Daoy (cell line): ENCODE measurements around the gene MFN2. TPM values are rescaled to one million over a fixed set of nuclear protein-coding genes. Genes with fewer than 3 reads are reported as not detected.
"Not testable (repeated sequence)": the region's sequence is repeated elsewhere in the genome, so short reads cannot be mapped to it uniquely, and the experiment has no call there.

Source experiments
- DNase-seq: peaks from one replicate; pipeline ENCODE4 v3.0.0-alpha.2; 2015; ENCODE audit warnings: low read depth
- total RNA-seq: library from RNA; depleted of rRNA; stranded (reverse); fragments of >200 nt; shearing (Covaris generic); gene quantifications from 2 replicates; pipeline ENCODE4 v1.2.3, GENCODE V29; 2014; rRNA removed

MFN2 gene
- total RNA-seq: 79.4 and 86.0 TPM in 2 replicates

DNA sequence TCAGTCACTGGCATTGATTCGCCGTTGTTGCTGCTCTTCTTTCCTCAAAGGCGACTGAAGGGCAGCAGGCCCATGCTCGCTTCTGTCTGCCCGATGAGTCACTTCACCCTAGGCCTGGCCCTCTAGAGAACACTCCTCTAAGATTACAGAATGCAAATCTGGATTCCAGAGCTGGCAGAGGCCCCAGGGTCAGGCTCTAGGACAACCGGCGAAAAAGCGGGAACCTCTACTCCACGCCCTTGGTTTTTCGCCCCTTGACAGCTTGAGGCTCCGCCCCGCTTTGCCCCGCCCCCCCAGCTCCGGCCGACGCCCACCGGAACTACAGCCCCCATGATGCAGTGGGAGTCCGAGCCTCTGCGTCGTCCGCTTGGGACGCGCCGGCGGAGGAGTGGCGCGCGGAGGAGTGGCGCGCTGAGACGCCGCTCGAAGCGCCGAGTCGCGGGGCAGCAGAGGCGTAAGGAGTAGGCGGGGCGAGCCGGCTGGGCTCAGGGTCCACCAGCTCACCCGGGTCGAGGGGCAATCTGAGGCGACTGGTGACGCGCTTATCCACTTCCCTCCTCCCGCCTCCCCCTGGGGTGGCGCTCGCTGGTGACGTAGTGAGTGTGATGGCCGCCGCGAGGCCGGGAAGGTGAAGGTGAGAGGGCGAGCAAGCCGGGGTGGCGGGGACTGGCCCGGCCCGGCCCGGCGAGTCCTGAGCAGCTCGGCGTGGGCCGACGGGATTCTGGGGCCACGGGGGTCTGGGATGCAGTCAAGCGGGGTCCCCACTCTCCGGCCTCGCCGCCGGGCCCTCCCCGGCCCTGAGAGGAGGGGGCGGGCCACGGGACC, at the start of gene MFN2:
TSS of gene MFN2 (plus strand) at position 594 of the 825 bp plus-strand sequence. CDS start 8,725 bp downstream, outside the sequence.
- DNase-seq: peak; percentile 99

DNA sequence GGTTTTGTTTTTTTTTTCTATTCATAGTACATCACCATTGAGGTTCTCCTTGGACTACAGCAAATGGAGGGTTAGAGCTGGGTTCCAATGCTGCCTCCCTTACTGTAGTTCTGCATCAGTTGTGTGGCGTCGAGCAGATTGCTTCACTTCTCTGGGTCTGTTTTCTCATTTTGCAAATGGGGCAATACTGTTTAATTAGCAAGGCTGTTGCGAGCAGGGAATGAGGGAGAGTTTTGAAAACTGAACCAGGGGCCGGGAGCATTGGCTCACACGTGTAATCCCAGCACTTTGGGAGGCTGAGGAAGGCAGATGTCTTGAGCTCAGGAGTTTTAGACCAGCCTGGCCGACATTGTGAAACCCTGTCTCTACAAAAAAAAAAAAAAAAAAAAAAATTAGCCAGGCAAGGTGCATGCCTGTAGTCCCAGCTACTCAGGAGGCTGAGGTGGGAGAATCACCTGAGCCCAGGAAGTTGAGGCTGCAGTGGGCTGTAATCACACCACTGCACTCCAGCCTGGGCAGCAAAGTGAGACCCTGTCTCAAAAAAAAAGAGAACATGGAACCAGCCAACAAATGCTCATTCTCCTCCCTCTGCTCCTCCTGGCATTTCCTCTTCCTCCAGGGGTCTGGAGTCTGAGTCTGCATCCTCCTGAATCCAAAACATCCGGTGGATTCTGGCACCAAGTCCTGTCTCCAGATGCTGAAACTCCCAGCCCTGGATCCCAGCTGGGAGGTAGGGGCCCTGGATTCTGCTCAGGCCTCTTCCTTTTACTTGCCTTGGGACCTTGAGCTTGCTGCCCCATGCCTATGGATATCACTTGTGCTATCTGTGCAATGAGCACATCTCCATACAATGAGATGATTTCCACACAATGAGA, 49.4 kb upstream of the MFN2 start:
- peak; percentile 71 for DNase-seq

DNA sequence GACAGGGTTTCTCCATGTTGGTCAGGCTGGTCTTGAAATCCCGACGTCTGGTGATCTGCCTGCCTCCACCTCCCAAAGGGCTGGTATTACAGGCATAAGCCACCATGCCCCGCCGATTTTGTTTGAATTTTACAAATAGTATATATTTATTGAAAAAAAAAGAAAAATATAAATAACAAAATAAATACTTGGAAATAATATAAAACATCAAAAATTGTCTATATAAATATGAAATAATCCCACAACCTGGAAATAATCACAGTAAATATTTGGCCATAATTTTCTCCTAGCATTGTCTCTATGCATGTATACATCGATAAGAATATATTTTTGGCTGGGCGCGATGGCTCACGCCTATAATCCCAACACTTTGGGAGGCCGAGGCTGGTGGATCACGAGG, 48.4 kb upstream of the MFN2 start:
- no peak for DNase-seq

DNA sequence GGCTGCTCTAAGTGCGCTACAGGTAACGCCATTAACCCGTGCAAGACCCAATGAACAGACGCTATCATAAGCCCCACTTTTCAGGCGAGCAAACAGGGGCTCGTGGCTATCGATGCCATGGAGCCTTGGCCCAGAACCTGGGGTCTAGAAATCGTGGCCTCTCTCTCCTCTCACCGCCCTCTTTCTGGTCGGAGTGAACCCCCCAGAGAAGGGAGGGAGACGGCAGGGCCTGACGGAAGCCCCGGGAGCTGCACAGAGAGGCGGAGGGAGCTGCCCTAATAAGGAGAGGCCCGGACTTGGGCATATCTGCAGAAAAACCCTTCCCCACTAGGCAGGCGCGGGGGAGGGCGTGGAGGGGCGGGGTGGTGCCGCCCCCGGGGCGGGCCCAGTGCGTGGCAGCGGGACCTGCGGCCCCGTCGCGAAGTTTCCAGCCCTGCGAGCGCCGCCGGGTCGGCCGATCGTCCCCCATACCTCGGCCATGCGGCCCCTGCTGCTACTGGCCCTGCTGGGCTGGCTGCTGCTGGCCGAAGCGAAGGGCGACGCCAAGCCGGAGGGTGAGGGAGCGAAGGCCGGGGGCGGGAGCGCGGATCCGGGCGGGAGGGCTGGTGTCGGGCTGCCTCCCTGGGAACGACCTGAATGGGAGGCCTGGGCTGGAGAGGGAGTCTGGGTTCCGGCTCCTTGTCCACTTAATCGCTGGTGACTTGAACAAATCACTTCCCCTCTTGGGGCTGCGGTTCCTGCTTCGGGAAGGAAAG, 45.8 kb upstream of the MFN2 start, which contains the start of gene PLOD1:
TSS of gene PLOD1 (plus strand) at position 416 of the 755 bp plus-strand sequence. CDS start at position 479, 63 bp downstream.
- peak; percentile 90 for DNase-seq

DNA sequence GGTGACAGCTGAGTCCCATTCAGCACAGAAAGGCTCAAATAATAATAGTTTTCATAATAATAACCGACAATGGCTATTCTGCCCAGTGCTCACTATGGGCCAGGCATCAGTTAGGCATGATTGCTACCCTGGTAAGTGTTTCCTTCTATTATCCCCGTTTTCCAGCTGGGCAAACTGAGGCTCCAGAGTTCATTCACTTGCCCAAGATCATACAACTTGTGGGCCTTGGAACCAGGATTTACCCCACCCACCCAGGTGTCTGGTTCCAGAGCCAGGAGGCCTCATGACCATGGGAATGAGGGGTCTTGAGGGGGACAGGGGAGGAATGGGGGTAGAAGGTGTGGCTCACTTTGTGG, 45.2 kb upstream of the MFN2 start:
- DNase-seq: no peak

DNA sequence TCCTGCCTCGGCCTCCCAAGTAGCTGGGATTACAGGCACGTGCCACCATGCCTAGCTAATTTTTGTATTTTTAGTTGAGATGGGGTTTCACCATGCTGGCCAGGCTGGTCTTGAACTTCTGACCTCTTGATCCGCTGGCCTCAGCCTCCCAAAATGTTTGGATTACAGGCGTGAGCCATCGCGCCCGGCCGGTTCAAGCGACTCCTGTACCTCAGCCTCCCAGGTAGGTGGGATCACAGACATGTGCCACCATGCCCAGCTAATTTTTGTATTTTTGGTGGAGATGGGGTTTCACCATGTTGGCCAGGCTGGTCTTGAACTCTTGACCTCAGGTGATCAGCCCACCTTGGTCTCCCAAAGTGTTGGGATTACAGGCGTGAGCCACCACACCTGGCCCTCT, 44.5 kb upstream of the MFN2 start:
- not testable (repeated sequence) for DNase-seq

DNA sequence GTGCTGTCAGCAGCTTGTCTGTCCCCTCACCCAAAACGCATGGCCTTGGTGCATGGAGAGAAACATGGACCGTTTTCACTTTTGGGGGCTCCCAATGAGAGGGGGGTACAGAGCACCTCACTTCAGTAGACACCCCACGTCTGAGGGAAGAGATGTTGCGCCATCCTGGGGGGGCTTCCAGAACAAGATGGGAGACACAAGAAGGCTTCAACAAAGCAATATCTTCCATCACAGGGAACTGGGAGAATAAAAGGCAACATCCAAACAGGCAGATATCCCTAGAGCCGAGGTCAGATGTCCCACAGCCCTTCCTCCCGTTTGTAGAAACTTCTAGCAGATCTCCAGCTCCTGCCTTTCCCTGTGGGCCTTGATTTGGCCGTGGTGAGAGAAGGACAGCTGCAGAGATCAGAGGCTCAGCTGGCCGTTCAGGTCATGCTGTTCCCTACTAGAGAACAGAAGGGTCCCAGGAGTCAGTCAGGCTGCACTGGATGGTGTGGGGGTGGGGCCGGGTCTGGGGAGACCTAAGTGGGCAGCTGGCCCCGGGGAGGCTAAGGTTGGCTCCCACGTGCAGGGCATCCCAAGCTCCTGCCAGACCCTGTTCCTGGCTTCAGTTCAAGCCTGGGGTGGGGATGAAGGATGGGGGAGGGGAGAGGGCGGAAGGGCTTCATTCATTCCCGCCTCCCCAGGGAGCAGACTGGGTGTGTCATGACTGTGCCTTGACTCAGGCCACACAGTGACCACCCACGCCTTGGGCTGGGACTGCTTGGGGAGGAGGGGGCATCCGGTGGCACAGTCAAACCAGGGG, 41.3 kb upstream of the MFN2 start:
- peak; percentile 79 for DNase-seq

DNA sequence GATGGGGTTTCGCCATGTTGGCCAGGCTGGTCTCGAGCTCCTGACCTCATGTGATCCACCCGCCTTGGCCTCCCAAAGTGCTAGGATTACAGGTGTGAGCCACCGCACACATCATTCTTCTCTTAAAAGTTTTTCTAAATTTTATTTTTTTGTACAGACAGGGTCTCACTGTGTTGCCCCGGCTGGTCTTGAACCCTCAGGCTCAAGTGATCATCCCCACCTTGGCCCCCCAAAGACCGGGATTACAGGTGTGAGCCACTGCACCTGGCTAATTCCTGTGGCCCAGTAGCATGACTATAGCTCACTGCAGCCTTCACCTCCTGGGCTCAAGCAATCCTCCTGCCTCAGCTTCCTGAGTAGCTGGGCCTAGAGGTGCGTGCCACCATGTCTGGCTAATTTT, 40.5 kb upstream of the MFN2 start:
- not testable (repeated sequence) for DNase-seq

DNA sequence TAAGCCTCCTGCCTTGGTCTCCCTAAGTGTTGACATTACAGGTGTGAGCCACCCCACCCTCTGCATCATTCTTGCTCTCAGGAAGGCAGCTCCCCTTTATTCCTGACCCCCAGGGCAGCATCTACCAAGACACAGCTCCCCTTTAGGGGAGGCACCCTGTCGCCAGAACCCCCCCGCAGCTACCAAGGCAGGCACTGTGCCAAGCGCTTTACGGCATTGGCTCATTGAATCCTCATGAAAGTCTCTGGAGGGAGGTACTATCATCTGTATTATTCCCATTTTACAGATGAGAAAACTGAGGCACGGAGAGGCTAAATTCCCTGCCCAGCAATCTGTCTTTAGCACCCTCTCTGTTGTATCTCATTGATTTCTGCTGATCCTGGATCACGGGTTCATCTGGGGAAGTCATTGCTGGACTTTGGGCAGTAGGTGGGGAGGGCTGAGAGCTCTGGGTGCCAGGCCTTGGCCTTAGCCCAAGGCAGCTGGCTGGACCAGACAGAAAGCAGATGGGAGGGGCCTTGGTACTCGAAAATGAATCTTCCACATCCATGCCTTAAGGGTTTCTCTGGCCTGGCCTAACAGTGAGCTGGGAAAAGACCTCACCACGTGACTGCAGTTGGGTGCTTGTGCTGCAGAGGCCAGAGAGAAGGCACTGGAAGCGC, 39.9 kb upstream of the MFN2 start:
- DNase-seq: peak; percentile 19

DNA sequence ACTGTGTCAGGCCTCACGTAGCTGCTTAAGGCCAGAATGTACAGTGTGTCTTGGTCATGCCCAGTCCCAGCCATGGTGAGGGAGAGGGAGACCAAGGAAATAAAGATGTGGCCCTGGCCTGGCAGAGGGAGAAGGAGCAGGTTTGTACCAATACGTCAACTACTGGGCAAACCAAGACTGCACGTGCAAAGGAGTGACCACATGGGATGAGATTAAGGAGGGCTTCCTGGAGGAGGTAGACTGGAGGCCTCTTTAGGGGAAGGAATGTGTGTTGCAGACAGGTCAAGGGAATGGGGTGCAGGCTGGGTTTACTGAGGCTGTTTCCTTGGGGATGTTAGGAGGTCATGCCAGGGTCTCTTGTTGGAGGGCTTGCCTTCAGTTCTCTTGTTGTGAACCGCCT, 38.0 kb upstream of the MFN2 start:
- DNase-seq: no peak

DNA sequence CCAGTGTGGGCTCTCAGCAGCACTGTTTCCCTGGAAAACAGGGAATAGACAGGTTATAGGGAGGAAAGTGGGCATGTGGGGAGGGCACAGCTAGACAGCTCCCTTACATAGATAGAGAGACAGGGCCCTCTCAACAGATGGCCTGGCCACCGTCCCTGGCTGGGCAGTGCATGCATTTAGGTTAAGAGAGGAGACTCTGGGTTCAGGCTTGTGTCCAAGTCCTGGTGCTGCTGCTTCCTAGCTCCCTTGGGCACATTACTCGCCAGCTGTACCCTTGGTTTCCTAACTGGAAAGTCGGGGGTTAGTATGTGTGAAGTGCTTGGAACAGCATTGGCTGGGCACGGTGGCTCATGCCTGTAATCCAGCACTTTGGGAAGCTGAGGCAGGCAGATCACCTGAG, 36.6 kb upstream of the MFN2 start:
- DNase-seq: no peak

DNA sequence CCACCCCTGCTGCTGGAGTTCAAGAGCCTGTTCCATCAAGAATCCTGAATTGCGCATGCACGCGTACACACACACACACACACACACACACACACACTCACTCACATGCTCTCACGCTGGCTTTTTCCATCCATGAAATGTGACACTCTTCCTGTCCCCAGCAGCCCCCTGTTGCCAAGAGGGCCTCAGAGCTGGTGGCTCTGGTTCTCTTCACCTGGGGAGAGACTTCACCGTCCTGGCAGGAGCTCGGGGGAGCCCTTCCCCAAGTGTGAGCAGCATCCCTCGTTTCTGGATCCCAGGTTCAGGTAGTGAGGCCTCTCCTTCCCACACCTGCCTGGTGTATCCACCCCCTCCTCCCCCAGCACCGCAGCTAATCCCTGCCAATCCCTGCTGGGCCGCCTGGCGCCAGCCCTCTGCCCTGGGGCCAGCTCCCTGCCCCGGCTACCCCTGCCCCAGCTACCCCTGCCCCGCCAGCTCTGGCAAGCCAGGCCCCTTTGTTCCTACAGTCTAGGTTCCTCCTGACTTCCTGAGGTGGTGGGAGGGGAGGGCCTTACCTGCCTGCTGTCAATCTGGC, 35.8 kb upstream of the MFN2 start:
- no peak for DNase-seq

DNA sequence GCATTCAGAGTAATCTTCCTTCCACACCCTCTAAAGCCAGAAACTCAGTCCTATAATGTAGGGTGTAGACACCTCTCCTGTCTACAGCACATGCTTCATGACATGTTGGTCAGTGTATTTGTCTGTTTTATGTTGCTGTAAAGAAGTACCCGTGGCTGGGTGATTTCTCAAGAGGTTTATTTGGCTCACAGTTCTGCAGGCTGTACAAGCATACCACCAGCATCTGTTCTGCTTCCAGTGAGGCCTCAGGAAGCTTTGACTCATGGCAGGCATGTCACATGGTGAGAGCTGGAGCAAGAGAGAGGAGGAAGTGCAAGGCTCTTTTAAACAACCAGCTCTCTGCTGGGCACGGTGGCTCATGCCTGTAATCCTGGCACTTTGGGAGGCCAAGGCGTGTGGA, 33.6 kb upstream of the MFN2 start:
- no peak for DNase-seq

DNA sequence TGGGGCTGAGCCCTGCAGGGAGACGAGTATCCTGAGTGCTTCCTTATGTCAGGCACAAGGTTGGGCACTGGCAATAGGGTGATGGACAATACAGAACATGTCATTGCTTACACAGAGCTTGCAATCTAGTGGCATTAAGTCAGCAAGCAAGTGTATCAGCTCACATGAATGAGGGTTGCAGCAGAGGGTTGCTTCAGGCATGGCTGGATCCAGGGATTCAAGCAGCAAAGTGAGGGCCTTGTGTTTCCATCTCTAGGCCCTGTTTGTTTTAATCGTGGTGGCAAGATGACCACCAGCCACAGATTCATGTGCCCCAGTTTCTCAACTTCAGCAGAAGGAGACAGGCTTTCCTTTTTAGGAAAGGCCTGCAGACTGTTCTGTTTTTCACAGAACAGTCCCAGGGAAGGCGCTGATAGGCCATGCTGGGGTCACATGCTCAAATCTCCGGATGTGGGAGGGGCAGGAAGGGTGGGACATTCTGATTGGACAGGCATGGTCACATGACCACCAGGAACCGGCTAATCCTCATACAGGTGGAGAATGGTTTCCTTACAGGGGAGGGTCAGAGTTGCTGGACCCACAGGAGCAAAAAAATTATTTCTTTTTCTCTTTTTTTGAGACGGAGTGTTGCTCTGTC, 31.3 kb upstream of the MFN2 start:
- DNase-seq: no peak

DNA sequence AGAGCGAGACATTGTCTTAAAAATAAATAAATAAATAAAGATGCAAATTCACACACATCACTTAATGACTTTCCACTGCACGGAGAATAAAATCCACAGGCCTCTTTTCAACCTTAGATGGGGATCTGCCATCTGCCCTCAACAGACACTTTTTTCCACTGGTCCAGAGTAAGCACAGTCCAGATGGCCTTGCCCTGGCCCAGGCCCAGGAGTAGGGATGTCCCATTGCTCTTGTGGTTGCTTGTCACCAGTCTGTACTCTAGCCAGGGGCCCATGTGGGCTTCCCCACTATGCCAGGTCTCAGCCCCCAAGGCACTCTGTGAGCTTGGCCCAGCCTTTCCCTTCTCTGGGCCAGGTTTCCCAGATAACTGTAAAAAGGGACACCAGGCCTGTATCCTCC, 28.3 kb upstream of the MFN2 start:
- DNase-seq: no peak

DNA sequence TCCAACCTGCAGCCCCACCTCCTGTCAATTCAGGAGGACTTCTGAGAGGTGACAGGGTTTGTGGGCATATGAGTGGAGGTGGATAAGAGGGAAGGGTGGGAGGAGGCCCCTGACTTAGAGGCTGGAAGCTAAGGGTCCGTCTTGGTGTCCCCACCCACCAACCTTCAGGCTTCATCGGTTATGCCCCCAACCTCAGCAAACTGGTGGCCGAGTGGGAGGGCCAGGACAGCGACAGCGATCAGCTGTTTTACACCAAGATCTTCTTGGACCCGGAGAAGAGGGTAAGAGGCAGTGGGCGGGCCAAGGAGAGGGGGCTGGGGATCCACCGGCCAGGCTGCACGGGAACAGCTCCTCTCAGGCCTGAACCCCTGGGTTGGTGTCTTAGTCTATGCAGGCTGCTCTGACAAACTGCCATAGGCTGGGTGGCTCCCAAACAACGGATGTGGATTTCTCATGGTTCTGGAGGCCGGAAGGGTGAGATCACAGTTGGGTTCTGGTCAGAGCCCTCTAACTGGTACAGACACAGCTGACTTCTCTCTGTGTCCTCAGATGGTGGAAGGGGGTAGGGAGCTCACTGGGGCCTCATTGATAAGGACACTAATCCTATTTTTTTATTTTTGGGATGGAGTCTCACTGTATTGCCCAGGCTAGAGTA, 27.7 kb upstream of the MFN2 start:
- no peak for DNase-seq

DNA sequence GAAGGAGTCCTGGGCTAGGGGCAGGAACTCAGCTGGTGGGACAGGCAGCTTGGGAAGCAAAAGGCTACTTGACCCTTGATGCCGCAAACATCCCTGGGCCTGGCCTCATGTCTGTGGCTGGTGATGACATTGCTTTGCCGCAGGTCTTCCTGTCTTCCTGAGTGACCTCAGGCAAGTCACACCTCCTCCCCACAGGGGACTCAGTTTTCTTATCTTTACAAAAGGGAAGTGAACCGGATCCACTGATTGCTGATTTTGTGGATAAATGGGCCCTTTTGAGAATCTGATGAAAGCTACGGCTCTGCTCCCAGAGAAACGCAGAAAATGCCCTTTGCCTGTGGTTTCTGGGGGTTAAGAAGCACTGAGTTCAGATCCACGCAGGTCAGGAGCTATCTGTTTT, 25.0 kb upstream of the MFN2 start:
- DNase-seq: no peak

DNA sequence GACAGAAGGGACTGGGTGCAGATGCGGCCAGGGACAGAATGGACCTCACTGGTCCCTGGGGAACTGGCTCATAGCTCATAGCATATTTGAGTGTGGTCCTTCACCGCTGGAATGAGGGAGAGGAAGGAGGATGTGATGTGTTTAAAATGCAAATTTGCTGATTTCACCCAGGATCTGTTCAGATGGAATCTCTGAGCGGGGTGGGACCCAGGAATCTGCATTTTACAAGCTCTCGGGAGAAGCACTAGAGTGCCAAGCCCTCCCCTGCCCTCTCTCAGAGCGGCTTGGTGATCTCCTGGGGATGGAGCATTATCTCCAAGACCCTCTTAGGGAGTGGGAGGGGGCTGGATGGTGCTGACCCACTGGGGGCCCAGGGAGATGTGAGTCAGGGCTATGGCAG, 22.8 kb upstream of the MFN2 start:
- no peak for DNase-seq

DNA sequence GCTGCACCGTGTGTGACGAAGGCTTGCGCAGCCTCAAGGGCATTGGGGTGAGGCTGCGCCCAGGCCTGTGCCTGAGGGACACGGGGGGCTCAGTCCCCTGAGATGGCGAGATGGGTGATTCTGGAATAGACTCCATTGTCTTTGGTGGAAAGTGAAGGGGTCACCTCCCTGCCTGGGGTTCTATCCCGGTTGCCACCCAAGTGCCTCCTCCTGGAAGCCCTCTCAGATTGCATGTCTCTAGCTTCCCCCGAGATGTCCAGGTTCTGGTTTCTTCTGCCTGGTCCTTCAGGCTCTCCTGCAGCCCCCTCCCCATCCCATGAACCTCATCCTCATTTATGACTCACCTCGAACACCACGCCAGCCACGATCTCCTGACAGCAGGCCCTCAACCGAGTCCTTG, 22.3 kb upstream of the MFN2 start:
- DNase-seq: no peak
